ENCODE measurements around the gene RRAS. TPM values are rescaled to one million over a fixed set of nuclear protein-coding genes. Genes with fewer than 3 reads are reported as not detected.

The RRAS gene
- total and polyA plus RNA-seq, 8 donors = 5.5 to 42.9 (median 9.5) TPM

DNA sequence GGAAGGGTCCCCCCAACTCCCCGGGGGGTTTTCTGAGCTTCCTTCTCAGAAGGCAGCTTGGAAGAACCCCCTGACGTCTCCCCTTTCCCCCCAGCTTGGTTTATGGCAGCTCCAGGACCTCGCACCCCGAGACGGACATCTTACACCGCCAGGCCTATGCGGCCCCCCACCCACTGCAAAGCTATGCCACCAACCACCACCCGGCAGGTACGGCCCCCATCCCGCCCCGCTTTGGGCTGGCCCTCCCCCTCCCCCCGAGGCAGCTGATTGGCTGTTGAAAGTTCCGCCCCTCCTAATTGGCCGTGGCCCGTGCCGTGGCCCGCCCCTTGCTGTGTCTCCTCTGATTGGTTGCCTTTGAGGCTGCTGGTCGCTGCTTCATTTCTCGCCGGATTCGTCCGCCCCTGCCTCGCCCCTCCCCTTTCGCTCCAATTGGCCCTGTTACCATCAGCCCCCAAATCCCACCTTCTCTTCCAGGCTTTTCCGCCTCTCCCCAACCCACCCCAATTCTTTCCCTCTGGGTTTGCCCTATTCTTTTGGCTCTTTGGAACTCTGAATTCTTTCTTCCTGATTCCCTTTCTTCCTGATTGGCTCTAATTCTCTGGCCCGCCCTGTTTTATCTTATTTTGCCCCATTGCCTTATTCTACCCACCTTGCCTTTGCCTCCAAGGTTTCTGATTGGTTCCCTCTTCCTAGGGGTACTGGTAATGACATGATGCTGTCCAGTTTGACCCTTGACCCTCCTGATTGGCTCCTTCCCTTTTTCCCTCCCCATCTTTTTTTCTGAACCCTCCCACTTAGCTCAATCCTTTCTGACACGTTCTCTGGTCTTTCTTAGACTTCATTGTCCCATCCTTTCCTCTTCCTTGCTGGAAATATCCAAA, 46.5 kb downstream of the RRAS start:
- Histone ChIP-seq H3K4me1 (no peaks in the 10 kb centered on the region), H3K9me3 (no peaks in the 10 kb centered on the region), H3K4me3 (peak overlapping the region in 3 of 4 donors; percentile 67 to 86 (median 78)), H3K36me3 (peaks cover 3 to 10% (median 6%) of the 10 kb centered on the region in 3 donors), H3K27me3 (no peaks in the 10 kb centered on the region), H3K27ac (peak overlapping the region in 2 of 4 donors; percentile 56 to 92)
- peak; percentile 55 to 72 (median 68) for ATAC-seq
- TF ChIP-seq, protein P1, sequence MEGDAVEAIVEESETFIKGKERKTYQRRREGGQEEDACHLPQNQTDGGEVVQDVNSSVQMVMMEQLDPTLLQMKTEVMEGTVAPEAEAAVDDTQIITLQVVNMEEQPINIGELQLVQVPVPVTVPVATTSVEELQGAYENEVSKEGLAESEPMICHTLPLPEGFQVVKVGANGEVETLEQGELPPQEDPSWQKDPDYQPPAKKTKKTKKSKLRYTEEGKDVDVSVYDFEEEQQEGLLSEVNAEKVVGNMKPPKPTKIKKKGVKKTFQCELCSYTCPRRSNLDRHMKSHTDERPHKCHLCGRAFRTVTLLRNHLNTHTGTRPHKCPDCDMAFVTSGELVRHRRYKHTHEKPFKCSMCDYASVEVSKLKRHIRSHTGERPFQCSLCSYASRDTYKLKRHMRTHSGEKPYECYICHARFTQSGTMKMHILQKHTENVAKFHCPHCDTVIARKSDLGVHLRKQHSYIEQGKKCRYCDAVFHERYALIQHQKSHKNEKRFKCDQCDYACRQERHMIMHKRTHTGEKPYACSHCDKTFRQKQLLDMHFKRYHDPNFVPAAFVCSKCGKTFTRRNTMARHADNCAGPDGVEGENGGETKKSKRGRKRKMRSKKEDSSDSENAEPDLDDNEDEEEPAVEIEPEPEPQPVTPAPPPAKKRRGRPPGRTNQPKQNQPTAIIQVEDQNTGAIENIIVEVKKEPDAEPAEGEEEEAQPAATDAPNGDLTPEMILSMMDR (IDR thresholded peaks at IDR 0.05) = no peak
- DNase-seq = peak; percentile 92 to 96 (median 92)
- FAIRE-seq = no peak
- intact Hi-C loops (cut with DNase I) = no loop called here
- 7 to 11% methylated on average over 26 to 27 of the region's 27 CpGs for WGBS, 2 donors

DNA sequence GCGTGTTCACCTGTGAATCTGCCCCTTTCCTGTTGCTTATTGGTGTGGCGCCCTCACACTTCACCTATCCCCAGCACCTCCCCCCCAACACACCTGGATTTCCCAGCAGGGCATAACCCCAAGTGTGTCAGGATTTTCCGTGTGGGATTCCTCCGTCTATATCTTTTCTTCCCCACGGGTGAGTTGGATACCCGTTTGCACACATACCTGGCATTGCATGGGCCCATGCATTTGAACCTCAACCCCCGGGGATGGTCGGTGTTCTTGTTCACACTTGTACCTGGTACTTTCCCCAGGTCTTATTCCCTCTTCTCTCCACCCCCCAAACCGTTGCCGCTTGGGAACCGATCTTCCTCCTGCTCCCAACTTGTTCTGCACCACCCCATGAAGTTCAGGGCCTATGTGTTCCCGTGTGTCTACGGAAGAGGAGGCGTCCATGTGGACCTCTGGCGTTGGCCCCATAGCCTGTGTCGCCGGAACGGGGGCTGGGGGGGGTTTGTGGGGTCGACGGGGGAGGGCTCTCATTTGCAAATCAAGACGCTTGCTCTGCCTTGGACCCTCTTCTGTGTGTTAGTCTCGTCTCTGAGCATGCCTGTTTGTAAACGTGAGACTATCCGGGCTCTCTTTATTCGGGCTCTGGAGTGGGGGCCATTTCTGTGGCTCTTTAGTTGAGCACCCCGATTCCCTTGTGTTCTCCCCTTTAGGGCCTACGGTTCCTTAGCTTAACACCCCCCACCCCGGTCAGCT, 47.3 kb downstream of the RRAS start:
- DNase-seq (peak in 3 of 6 donors; percentile 44 to 47 (median 44)), FAIRE-seq (no peak), ATAC-seq (no peak)
- Histone ChIP-seq H3K4me3 (peak overlapping the region; percentile 67 to 86 (median 72)), H3K36me3 (peaks cover 3 to 10% (median 6%) of the 10 kb centered on the region in 3 donors), H3K27me3 (no peaks in the 10 kb centered on the region), H3K9me3 (no peaks in the 10 kb centered on the region), H3K27ac (peak overlapping the region in 2 of 4 donors; percentile 56 to 92), H3K4me1 (no peaks in the 10 kb centered on the region)
- TF ChIP-seq, protein P1 (IDR thresholded peaks at IDR 0.05) = no peak
- WGBS, 2 donors = 2 to 5% methylated on average over 27 to 28 of the region's 28 CpGs
- intact Hi-C loops (cut with DNase I) = no loop called here

DNA sequence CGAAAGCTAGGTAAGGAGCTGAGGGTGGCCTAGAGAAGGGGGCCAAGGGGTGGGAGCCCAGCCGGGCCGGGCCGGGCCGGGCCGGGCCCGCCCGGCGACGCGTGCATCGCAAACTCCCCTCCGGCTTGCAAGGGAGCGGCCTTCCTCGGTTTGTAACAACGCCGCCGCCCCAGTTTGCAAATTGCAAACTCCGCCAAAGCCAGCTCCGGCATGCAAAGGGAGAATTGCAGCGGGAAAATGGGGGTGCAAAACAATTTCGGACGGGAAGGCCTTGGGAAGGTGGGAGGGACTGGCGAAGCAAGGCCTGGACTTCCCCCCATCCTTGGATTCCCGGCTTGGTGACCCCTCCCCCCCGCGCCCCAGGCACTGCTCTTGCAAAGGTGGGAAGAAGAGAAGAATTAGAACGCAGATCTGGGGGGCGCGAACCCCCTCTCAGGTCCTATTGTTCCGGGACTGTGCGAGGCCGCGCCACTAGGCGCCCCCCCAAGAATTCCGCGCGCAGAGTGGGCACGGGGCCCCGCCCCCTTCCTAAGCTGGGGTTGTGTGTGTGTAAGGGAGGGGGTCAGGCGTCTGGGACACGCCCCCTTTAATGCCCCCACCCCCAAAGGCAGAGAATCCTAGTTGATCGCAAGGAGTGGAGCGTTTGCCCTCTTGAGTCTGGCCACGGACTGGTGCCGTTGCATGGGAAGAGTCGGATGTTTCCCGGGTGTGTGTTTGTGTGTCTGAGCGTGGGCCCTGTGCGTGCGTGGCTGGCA, 48.0 kb downstream of the RRAS start:
- Histone ChIP-seq H3K4me3 (peak overlapping the region; percentile 67 to 86 (median 72)), H3K9me3 (no peaks in the 10 kb centered on the region), H3K4me1 (no peaks in the 10 kb centered on the region), H3K27me3 (no peaks in the 10 kb centered on the region), H3K27ac (peak overlapping the region; percentile 35 to 92 (median 88)), H3K36me3 (peaks cover 3 to 8% (median 6%) of the 10 kb centered on the region in 3 donors)
- WGBS, 2 donors = 0 to 1% methylated on average over 42 to 51 of the region's 51 CpGs
- intact Hi-C loops (cut with DNase I) = no loop called here
- TF ChIP-seq, protein P1 (IDR thresholded peaks at IDR 0.05) = no peak
- ATAC-seq (peak in 1 of 4 donors; percentile 0), FAIRE-seq (no peak), DNase-seq (peak; percentile 56 to 77 (median 68))

DNA sequence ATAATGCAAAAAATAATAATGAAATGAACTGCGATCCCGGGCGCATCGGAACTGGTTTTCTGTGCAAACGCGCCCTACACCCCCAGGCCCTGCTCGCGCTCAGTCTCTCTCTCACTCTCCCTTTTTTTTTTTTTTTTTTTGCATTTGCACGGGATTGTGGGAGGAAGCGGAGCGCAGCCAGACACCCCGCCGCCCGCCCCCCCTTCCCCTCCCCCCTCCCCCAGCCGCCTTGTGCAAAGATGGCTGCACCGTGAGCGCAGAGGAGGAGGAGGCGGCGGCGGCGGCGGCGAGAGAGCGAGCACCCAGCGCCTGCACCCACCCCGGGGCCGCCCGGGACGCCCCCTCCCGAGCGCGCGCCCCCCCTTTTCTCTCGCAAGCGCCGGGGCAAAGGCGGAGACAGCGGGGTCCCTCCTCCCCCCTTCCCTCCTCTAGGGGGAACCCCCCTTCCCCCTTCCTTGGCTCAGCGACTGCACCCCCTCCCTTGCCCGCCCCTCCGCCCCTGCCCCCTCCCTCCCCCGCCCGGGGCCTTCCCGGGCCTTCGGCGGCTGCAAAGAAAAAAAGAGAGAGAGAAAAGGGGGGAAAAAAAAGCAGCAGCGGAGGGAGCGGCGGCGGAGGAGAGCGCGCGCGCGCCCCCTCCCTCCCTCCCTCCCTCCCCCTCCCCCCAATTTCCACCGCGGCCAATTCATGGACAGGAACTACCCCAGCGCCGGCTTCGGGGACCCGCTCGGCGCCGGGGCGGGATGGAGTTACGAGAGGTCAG, 48.8 kb downstream of the RRAS start, which contains the start of gene PRR12:
Gene PRR12, plus strand, starts transcription at position 212 of the 760 bp plus-strand sequence. Its CDS starts 473 bp downstream, at position 685.
- FAIRE-seq = no peak
- Histone ChIP-seq H3K9me3 (no peaks in the 10 kb centered on the region), H3K36me3 (peaks cover 3 to 6% (median 5%) of the 10 kb centered on the region in 3 donors), H3K4me1 (no peaks in the 10 kb centered on the region), H3K27me3 (no peaks in the 10 kb centered on the region), H3K27ac (peak within 1 kb of the TSS; percentile 80 to 92 (median 88)), H3K4me3 (peak within 1 kb of the TSS; percentile 67 to 86 (median 72))
- intact Hi-C loops (cut with DNase I) = no loop called here
- DNase-seq = peak; percentile 69 to 85 (median 77)
- TF ChIP-seq, protein P1 (IDR thresholded peaks at IDR 0.05) = no peak
- WGBS, 2 donors = 0 to 1% methylated on average over 17 to 43 of the region's 66 CpGs
- peak; percentile 66 to 73 (median 71) for ATAC-seq
